ENCODE measurements around the gene WDHD1.
"Not testable (repeated sequence)": the region's sequence is repeated elsewhere in the genome, so short reads cannot be mapped to it uniquely, and the experiment has no call there.

Gene WDHD1

GRCh38 chr14:55026793-55027561 lies at the start of gene WDHD1, which contains the start of gene SOCS4:
Gene WDHD1 (minus strand): TSS chr14:55027099. CDS start chr14:55026787, 312 bp downstream.
Gene SOCS4 (plus strand): TSS chr14:55027236. CDS start chr14:55043042, 15,806 bp downstream.
- peak; percentile 86 for DNase-seq

GRCh38 chr14:55075628-55076175 lies 48.8 kb upstream of the WDHD1 start:
- no peak for DNase-seq

- no peak for DNase-seq
These were observed 47.8 kb upstream of the WDHD1 start for GRCh38 chr14:55074662-55075061.

GRCh38 chr14:55073856-55074255 lies 47.0 kb upstream of the WDHD1 start:
- no peak for DNase-seq

- DNase-seq, result no peak
These were observed 45.2 kb upstream of the WDHD1 start for GRCh38 chr14:55071870-55072640.

GRCh38 chr14:55070981-55071411 lies 44.1 kb upstream of the WDHD1 start:
- no peak for DNase-seq

- no peak for DNase-seq
These were observed 39.3 kb upstream of the WDHD1 start for GRCh38 chr14:55066223-55066622.

GRCh38 chr14:55065411-55065810 lies 38.5 kb upstream of the WDHD1 start:
- no peak for DNase-seq

GRCh38 chr14:55064896-55065295 lies 38.0 kb upstream of the WDHD1 start:
- DNase-seq, result not testable (repeated sequence)

- no peak for DNase-seq
These were observed 35.8 kb upstream of the WDHD1 start for GRCh38 chr14:55062517-55063351.

- no peak for DNase-seq
These were observed 32.4 kb upstream of the WDHD1 start for GRCh38 chr14:55059333-55059732.

GRCh38 chr14:55057919-55058318 lies 31.0 kb upstream of the WDHD1 start:
- no peak for DNase-seq

- no peak for DNase-seq
These were observed 27.2 kb upstream of the WDHD1 start for GRCh38 chr14:55054098-55054497.

- DNase-seq, result no peak
These were observed 26.6 kb upstream of the WDHD1 start for GRCh38 chr14:55053500-55053899.

GRCh38 chr14:55053018-55053417 lies 26.1 kb upstream of the WDHD1 start:
- DNase-seq, result no peak

GRCh38 chr14:55052269-55052930 lies 25.5 kb upstream of the WDHD1 start:
- no peak for DNase-seq

GRCh38 chr14:55051423-55052268 lies 24.7 kb upstream of the WDHD1 start, which contains the start of gene MAPK1IP1L:
Gene MAPK1IP1L (plus strand): TSS chr14:55051647. CDS start chr14:55061684, 10,037 bp downstream.
- peak; percentile 89 for DNase-seq

GRCh38 chr14:55051165-55051422 lies 24.2 kb upstream of the WDHD1 start:
- DNase-seq, result no peak

- DNase-seq, result no peak
These were observed 22.1 kb upstream of the WDHD1 start for GRCh38 chr14:55048900-55049436.

- no peak for DNase-seq
These were observed 20.6 kb upstream of the WDHD1 start for GRCh38 chr14:55047301-55048053.
